Activated CD8-positive, alpha-beta T cell treated with anti-CD3 and anti-CD28 coated beads, Interleukin-2, amount 10 ng/mL, durations not matched to agents 7 days and 5 days (primary cell): ENCODE data around the gene DIO3. TPM values are rescaled to one million over a fixed set of nuclear protein-coding genes. Genes with fewer than 3 reads are reported as not detected.
"Not testable (repeated sequence)": the region's sequence is repeated elsewhere in the genome, so short reads cannot be mapped to it uniquely, and the experiment has no call there.

Source experiments
- ATAC-seq: fragments of 150-1000 bp; cut with Tn5 transposase; one replicate; pipeline ENCODE4 v1.10.0; 2021; ENCODE audit warnings: moderate library complexity
- CTCF ChIA-PET: fragments of 350-600 bp; sonication (Branson Sonifier 250); formaldehyde crosslinking; loops from one replicate; lab custom pipeline; 2021; ENCODE audit warnings: antibody characterized with exemption; lab: Charles Lee
- POLR2A ChIA-PET: fragments of 350-600 bp; sonication (Branson Sonifier 250); formaldehyde crosslinking; loops from one replicate; lab custom pipeline; 2021; ENCODE audit warnings: antibody characterized with exemption; lab: Charles Lee
- DNase-seq: peaks from one replicate; pipeline ENCODE4 v3.0.0-alpha.2; 2020
- H3K27ac Mint-ChIP-seq: one replicate; pipeline ENCODE4 v1.8.0; 2021; ENCODE audit warnings: mild to moderate bottlenecking, mixed read lengths
- H3K27me3 Mint-ChIP-seq: one replicate; pipeline ENCODE4 v1.8.0; 2021; ENCODE audit warnings: low read depth, mixed read lengths
- H3K36me3 Mint-ChIP-seq: one replicate; pipeline ENCODE4 v1.8.0; 2021; ENCODE audit warnings: low read depth, mixed read lengths
- H3K4me1 Mint-ChIP-seq: one replicate; pipeline ENCODE4 v1.8.0; 2021; ENCODE audit warnings: low read depth, mixed read lengths
- H3K4me3 Mint-ChIP-seq: one replicate; pipeline ENCODE4 v1.8.0; 2021; ENCODE audit warnings: mild to moderate bottlenecking, mixed read lengths
- H3K9me3 Mint-ChIP-seq: one replicate; pipeline ENCODE4 v1.8.0; 2022; ENCODE audit warnings: mixed read lengths; ENCODE audit not compliant: insufficient read depth
- total RNA-seq, 2 experiments: library from RNA; stranded (reverse); gene quantifications; one replicate each; pipeline ENCODE4 v1.2.3, GENCODE V29; 2021

The DIO3 gene
- total RNA-seq, 2 experiments from 2014 or later, result not detected

DNA sequence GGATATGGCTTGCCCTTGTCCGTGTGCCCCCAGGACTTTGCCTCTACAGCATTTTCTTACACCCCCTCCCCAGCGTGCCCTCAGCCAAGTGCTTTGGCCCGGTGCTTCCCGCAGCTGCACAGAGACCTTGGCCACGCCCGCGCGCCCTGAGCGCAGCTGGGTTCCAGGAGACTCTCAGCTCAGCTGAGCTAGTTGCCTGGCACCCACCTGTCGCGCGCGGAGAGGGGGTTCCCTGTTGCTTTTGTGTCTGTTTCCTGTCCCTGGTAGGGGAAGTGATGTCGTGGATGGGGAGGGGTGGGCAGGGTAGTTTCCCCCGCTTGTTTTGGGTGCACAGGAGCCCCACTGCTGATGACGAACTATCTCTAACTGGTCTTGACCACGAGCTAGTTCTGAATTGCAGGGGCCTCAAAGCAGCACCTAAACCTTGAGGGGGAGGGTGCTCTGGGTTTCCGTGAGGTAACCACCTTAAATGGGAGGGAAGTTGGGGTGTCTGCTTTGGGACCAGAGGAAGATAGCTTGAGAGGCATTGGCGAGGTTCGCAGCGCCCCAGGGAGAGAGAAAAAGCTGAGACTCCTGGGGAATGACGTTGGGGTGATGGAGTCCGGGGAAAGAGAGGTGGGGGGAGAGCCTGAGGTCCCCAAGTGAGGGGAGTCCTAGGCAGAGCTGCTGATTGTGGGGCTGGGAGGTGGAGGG lies 1.5 kb downstream of the DIO3 start:
- H3K27ac Mint-ChIP-seq, result no peak overlapping the region
- H3K36me3 Mint-ChIP-seq, result peaks cover 18% of the 10 kb centered on the region
- H3K27me3 Mint-ChIP-seq, result peaks cover 68% of the 10 kb centered on the region
- DNase-seq (no peak), ATAC-seq (no peak)
- peaks cover 3% of the 10 kb centered on the region for H3K4me1 Mint-ChIP-seq
- H3K9me3 Mint-ChIP-seq, result peaks cover 11% of the 10 kb centered on the region
- ChIA-PET POLR2A (no interaction called here), CTCF (no interaction called here)
- H3K4me3 Mint-ChIP-seq, result no peak overlapping the region

DNA sequence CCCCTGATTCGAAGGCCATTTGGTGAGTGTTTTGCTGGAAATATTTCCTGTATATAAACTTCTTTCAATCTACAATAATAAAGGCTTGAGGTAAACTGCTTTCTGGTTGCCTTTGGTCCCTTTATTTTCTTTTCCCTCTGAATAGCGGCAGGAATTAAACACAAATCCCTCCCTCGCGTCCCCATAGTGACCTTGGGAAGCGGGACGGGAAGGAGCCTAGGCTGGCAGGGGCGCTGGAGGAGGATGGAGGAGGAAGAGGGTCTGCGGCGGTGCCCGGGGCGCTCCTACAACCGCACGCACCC lies 2.0 kb downstream of the DIO3 start:
- H3K27me3 Mint-ChIP-seq, result peaks cover 68% of the 10 kb centered on the region
- H3K4me1 Mint-ChIP-seq, result peaks cover 3% of the 10 kb centered on the region
- ChIA-PET POLR2A (no interaction called here), CTCF (no interaction called here)
- H3K9me3 Mint-ChIP-seq, result peaks cover 11% of the 10 kb centered on the region
- peaks cover 18% of the 10 kb centered on the region for H3K36me3 Mint-ChIP-seq
- DNase-seq, result no peak
- no peak overlapping the region for H3K4me3 Mint-ChIP-seq
- no peak overlapping the region for H3K27ac Mint-ChIP-seq
- ATAC-seq, result no peak

DNA sequence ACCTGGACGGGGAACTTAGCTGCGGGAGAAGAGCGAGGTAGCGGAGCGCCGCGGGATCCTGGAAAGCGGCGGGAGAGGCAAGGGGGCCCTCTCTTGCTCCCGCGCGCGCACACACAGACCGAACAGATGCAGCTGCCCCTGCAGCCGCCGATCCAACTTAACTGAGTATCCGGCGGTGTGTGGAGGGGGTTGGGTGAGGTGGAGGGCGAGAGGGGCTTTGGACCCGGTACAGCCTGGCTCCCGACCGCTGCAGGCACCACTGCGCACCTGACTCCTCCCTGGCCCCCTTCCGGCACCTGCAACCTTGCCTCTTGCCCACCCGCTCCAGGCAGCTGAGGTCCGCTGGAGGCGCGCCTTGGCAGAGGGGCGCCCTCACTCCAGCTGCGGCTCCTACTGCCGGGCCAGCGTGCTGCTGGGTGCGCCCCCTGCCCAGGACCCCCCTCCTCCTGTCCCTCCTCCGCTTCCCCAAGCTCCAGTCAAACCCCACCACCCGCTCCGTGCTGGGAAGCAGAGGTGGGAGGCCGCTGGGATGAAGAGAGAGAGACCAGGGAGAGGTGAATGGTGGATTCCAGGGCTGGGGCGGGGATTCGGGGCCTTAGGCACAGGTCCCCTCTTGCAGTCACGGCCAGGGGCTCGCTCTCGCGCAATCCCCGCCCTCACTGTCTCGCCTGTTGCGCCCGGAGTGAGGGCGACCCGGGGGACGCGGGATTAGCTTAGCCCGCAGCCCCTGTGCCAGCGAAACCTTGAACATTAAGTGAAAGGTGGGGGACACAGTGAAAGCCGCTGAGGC lies 2.6 kb downstream of the DIO3 start:
- peaks cover 11% of the 10 kb centered on the region for H3K9me3 Mint-ChIP-seq
- H3K27me3 Mint-ChIP-seq, result peaks cover 64% of the 10 kb centered on the region
- H3K4me1 Mint-ChIP-seq, result peaks cover 3% of the 10 kb centered on the region
- ATAC-seq (no peak), DNase-seq (no peak)
- POLR2A ChIA-PET, result no interaction called here
- no peak overlapping the region for H3K4me3 Mint-ChIP-seq
- no peak overlapping the region for H3K27ac Mint-ChIP-seq
- peaks cover 18% of the 10 kb centered on the region for H3K36me3 Mint-ChIP-seq
- CTCF ChIA-PET, result no interaction called here

DNA sequence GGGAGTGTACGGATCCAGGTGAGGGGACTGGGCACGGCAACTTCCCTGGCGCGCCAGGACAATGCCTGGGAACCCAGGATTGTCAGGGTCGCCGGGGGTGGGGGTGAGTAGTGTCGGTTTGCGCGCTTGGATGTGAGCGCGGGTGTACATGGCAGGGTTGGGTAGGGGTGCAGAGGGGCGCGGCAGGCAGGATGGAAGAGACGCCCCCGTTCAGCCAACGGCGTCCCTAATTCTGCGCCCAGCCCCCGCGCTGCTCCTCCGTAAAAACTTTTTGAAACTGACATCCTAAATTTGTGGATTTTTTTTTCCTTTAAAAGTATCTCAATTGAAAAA lies 3.1 kb downstream of the DIO3 start:
- ChIA-PET POLR2A (no interaction called here), CTCF (no interaction called here)
- DNase-seq (no peak), ATAC-seq (no peak)
- Mint-ChIP-seq H3K9me3 (peaks cover 11% of the 10 kb centered on the region), H3K4me3 (no peak overlapping the region), H3K27ac (no peak overlapping the region), H3K36me3 (peaks cover 18% of the 10 kb centered on the region), H3K27me3 (peaks cover 66% of the 10 kb centered on the region), H3K4me1 (peaks cover 3% of the 10 kb centered on the region)

DNA sequence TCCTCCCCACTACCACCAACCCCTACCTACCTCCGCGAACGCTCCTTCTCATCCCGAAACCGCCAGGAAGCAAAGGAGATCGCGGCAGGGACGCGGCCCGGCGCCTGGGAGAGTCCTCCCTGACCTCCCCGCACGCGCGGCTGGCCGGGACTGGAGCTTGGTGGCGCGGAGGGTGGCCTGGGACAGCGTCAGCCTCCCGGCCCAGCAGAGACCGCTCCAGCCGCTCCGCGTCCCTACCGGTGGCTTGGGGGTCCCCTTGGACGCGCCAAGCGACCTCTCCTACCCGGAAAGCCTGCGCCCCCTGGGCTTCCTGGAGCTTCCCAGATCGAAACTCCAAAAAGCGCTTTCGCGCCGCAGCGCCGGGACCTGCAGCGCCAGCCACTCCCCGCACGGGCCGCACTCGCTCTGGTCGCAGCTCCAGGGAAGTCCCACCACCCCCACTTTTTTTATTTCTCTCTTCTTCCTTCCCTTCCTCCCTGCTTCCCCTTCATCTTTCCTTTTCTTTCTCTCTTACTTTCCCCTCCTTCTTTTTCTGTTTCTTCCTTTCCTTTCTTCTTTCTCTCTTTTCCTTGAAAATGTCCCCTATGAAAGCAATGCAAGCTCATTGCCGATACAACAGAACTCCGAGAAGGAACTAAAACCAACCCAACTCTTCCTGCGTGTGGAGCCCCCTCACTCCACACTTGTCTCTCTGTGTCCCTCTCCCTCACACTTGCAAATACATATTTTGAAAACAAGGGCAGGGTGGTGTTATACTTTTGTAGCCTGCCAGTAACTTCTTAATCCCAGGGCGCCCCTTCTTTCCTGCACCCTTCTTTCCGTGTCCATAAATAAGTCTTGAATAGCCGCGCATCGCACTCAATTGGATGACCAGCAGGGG lies 3.8 kb downstream of the DIO3 start:
- CTCF ChIA-PET, result interaction anchor here (0.7 kb wide), 1 partner anchor 1644 kb away, joined by 3 read pairs; no protein-coding TSS in a partner anchor
- ATAC-seq (no peak), DNase-seq (no peak)
- peaks cover 64% of the 10 kb centered on the region for H3K27me3 Mint-ChIP-seq
- H3K27ac Mint-ChIP-seq, result peak overlapping the region; percentile 20
- H3K4me1 Mint-ChIP-seq, result peaks cover 3% of the 10 kb centered on the region
- POLR2A ChIA-PET, result no interaction called here
- no peak overlapping the region for H3K4me3 Mint-ChIP-seq
- H3K36me3 Mint-ChIP-seq, result peaks cover 18% of the 10 kb centered on the region
- peaks cover 11% of the 10 kb centered on the region for H3K9me3 Mint-ChIP-seq

DNA sequence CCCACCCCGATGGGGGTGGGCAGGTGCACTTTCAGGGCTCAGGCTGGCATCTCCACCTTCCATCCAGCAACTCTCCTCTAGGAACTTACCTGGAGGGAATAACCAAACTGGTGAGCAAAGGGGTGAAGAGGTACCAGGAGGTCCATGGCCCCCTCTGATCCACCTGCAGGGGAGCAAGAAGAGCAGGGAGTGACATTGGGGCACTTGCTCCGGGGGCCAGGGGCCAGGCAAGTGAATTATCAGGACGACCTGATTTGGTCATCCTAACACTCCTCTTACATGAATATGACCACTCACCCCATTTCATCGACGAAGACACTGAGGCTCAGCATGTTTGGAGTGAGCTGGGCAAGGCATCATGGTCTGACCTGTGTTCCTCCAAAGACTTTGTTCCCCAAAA lies 6.0 kb downstream of the DIO3 start:
- ATAC-seq, result no peak
- ChIA-PET CTCF (no interaction called here), POLR2A (no interaction called here)
- Mint-ChIP-seq H3K4me3 (no peak overlapping the region), H3K36me3 (peaks cover 11% of the 10 kb centered on the region), H3K9me3 (peaks cover 4% of the 10 kb centered on the region), H3K27ac (no peak overlapping the region), H3K27me3 (peaks cover 53% of the 10 kb centered on the region), H3K4me1 (peaks cover 3% of the 10 kb centered on the region)
- no peak for DNase-seq

DNA sequence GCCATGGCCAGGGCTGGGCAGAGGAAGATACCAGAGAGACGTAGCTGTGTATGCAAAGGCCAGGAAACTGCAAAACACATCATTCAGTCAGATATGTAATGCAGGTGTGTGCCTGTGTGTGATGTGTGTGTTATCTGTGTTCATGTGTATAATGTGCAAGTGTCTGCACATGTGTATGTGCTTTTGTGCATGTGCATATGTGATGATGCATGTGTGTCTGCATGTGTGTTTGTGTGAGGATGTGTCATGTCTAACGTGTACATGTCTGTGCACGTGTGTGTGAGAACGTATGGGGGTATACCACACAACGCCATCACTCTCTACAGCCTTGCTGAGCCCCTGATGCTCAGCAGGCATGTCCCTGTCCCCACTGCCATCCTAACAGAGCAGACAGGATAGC lies 9.7 kb downstream of the DIO3 start:
- no peak for ATAC-seq
- DNase-seq, result no peak
- H3K4me3 Mint-ChIP-seq, result no peak overlapping the region
- no peaks in the 10 kb centered on the region for H3K9me3 Mint-ChIP-seq
- ChIA-PET POLR2A (no interaction called here), CTCF (no interaction called here)
- H3K27ac Mint-ChIP-seq, result no peak overlapping the region
- H3K27me3 Mint-ChIP-seq, result peaks cover 31% of the 10 kb centered on the region
- no peaks in the 10 kb centered on the region for H3K36me3 Mint-ChIP-seq
- H3K4me1 Mint-ChIP-seq, result no peaks in the 10 kb centered on the region

DNA sequence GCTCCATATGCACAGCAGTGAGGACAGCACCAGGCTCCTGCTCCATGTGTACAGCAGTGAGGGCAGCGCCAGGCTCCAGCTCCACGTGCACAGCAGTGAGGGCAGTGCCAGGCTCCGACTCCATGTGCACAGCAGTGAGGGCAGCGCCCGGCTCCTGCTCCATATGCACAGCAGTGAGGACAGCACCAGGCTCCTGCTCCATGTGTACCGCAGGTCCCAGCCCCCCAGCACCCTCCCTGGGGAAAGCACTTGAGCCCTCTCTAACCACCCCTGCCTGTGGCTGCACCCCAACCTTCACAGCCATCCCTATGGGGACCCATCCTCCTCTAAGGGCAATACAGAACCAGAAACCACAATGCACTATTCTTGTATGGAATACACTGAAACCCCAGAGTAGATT lies 11.2 kb downstream of the DIO3 start:
- POLR2A ChIA-PET, ATAC-seq, DNase-seq, H3K27ac Mint-ChIP-seq, H3K4me1 Mint-ChIP-seq, CTCF ChIA-PET, H3K4me3 Mint-ChIP-seq, H3K36me3 Mint-ChIP-seq, H3K9me3 Mint-ChIP-seq: not testable (repeated sequence)
- peaks cover 18% of the 10 kb centered on the region for H3K27me3 Mint-ChIP-seq

DNA sequence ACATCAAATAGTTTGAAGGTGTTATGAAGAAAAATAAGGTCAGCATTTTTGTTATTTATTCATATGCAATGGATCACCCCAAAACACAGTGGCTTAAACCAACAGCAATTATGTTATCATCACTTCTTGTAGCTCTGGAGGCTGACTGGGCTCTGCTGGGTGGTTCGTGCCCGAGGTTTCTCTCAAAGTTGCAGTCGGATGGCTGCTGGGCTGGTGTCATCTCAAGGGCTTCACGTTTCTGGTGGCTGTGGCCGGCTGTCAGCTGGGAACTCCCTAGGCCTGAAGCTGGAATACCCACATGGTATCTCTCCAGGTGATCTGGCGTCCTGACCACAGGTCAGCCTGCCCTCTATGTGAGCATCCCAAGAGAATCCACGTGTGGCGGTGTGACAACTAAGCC lies 12.0 kb downstream of the DIO3 start:
- H3K36me3 Mint-ChIP-seq, result no peaks in the 10 kb centered on the region
- DNase-seq, result no peak
- CTCF ChIA-PET, result no interaction called here
- no peak overlapping the region for H3K4me3 Mint-ChIP-seq
- H3K27ac Mint-ChIP-seq, result no peak overlapping the region
- H3K9me3 Mint-ChIP-seq, result no peaks in the 10 kb centered on the region
- POLR2A ChIA-PET, result no interaction called here
- no peak for ATAC-seq
- peaks cover 14% of the 10 kb centered on the region for H3K27me3 Mint-ChIP-seq
- no peaks in the 10 kb centered on the region for H3K4me1 Mint-ChIP-seq

DNA sequence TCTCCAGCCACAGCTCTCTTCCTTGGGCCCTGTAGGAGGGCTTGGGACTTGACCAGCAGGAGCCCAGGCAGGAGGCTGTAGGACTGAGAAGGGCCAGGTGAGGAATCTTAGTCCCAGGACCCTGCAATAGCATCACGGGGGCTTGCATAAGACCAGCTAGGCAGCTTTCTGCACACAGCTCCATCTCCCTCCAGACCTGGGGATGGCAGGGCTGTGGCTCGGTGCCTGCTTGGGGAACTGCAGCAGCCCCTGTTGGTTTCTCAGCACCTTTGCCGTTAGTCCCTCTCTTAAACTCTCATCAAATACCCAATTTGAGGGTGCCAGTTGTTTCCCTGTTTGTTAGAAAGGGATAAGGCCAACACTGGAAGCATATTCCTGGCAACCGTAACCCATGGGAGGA lies 14.3 kb downstream of the DIO3 start:
- H3K9me3 Mint-ChIP-seq, result no peaks in the 10 kb centered on the region
- ChIA-PET CTCF (no interaction called here), POLR2A (no interaction called here)
- H3K36me3 Mint-ChIP-seq, result no peaks in the 10 kb centered on the region
- no peak overlapping the region for H3K27ac Mint-ChIP-seq
- ATAC-seq (no peak), DNase-seq (no peak)
- peaks cover 14% of the 10 kb centered on the region for H3K27me3 Mint-ChIP-seq
- H3K4me3 Mint-ChIP-seq, result no peak overlapping the region
- H3K4me1 Mint-ChIP-seq, result no peaks in the 10 kb centered on the region

DNA sequence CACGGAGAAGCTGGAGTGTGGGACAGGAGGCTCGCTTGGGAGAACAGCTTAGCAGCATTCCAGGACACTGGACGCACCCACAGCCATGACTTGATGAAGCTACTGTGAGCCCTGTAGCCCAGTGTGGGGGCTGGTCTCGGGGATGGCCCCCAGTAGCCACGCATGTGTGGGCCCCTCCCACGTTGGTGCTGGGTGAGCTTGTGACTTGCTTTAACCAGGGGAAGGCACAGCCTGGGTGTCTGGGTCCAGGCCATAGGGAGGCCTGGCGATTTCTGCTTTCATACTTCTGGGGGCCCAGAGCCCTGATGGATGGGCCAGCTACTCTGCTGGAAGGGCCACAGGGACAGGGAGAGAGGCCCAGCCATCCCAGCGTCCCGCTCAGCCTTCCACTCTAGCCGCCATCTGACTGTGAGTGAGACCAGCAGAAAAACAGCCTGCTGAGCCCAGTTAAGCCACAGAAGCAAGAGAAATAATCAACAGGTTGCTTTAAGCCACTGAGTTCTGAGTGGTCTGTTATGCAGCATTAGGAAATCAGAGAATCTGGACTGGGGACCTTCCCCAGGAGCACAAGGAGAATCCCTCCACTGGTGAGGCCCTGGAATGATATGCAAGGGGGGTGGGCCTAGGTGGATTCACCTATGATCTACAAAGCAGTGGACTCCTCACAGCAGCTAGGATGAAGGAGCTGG lies 16.1 kb downstream of the DIO3 start:
- Mint-ChIP-seq H3K27me3 (peaks cover 16% of the 10 kb centered on the region), H3K9me3 (no peaks in the 10 kb centered on the region), H3K4me3 (no peak overlapping the region), H3K4me1 (no peaks in the 10 kb centered on the region), H3K27ac (no peak overlapping the region), H3K36me3 (no peaks in the 10 kb centered on the region)
- ATAC-seq, result no peak
- POLR2A ChIA-PET, result no interaction called here
- no peak for DNase-seq
- CTCF ChIA-PET, result no interaction called here
